ENCODE data around the gene SELP.

The SELP gene

DNA sequence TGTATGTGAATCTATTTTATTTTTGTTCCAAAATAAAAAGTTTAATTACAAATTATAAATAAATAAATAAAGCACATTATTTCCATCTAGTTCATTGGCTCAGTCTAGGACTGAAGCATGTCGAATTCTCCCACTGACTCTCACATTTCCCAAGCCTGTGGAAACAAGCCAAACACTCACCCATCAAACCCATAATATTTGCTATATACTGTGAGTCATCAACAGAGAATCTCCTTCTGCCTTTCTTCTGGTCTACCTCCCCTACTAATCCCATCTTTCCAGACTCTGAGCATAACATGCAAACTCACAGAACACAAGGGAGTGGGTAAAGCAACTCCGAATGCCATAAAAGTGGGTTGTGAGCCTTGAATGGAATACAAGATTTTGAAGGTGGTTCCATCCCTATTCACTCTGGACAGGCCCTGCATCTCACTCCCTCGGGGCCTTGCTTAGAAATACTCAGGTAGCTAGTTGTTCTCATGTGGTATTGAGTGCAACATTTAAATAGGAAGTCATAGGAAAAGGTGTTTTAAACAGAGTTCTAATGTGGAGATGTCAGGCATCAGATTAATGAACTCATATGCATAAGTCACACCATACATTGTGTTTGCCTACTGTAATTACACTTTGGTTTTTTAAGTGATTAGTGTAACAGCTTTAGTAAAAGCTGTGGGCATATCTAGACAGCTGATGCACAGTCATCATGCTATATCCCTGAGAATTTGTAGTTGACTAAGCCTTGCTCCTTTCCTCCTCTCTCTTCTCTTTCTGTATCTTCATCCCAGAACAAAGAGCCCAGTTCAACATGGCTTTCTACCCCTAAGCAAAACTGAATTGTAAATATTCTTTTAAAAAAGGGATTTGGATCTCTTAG lies 90.7 kb downstream of the SELP start:
- TF ChIP-seq, protein P1, sequence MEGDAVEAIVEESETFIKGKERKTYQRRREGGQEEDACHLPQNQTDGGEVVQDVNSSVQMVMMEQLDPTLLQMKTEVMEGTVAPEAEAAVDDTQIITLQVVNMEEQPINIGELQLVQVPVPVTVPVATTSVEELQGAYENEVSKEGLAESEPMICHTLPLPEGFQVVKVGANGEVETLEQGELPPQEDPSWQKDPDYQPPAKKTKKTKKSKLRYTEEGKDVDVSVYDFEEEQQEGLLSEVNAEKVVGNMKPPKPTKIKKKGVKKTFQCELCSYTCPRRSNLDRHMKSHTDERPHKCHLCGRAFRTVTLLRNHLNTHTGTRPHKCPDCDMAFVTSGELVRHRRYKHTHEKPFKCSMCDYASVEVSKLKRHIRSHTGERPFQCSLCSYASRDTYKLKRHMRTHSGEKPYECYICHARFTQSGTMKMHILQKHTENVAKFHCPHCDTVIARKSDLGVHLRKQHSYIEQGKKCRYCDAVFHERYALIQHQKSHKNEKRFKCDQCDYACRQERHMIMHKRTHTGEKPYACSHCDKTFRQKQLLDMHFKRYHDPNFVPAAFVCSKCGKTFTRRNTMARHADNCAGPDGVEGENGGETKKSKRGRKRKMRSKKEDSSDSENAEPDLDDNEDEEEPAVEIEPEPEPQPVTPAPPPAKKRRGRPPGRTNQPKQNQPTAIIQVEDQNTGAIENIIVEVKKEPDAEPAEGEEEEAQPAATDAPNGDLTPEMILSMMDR (IDR thresholded peaks at IDR 0.05; ENCODE audit: low read depth, low read length) = no peak
- DNase-seq (ENCODE audit: extremely low read depth, low read depth) = no peak

All from AG09319 (cell line).